NB4 (cell line): ENCODE results near the gene NOVA2.

ENCODE experiments used
- DNase-seq: peaks from one replicate; pipeline ENCODE4 v3.0.0; 2010; ENCODE audit warnings: low read depth
- H3K4me3 ChIP-seq: one replicate; pipeline ENCODE4 v1.5.1; 2011; ENCODE audit warnings: mild to moderate bottlenecking, low read depth, low read length, moderate library complexity
- MYC ChIP-seq: IDR thresholded peaks from 2 replicates; pipeline ENCODE4 v1.6.1; 2011; ENCODE audit warnings: low read depth, low read length
- POLR2A ChIP-seq: IDR thresholded peaks from 2 replicates; pipeline ENCODE4 v1.6.1; 2011; ENCODE audit warnings: mild to moderate bottlenecking; ENCODE audit not compliant: insufficient read length; ENCODE audit errors: extremely low read depth
- TF ChIP-seq, protein P1 (sequence below): IDR thresholded peaks from one replicate; pipeline ENCODE4 v1.5.1; 2012; ENCODE audit warnings: low read depth, low read length
- TF ChIP-seq, protein P2 (sequence below): IDR thresholded peaks from 2 replicates; pipeline ENCODE4 v1.6.1; 2011; ENCODE audit warnings: low read depth, low read length

The NOVA2 gene

DNA sequence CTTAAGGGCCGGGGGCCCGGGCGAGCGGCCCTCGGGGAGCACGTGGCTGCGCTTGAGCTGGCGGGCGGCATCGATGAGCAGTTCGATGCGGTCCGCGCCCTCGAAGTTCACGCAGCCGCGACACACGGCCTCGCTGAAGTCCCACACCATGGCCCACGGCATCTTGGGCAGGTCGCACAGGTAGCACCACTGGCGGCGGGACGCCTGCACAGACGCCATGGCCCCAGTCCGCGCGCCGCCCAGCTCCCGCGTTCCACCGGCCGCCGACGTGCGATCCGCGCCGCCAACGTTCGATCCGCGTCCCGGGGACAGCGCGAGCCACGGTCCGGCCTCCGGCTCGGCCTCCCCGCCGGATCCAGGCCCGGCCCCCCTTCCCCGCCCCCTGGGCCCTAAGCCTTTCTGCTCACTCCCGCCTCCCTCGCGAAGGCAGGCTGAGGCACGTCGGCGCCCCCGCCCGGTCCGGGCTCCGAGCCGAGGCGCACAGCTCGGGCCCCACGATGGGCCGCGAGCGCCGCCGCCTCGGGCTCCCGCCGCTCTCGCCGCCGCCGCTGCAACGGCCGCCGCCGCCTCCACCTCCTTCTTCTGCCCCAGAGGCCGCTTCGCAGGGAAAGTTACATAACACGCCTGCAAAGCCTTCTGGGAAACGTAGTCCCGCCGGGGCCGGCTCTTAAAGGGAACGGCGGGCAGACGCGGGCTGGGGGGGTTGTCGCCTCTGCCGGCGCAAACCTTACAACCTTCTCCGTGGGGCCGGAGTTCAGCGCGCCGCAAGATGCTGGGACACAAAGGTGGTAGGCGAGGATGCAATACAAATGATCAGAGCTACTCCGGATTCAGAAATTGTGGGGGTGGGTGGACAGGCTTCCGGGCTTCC lies 87.9 kb downstream of the NOVA2 start, which contains the start of gene IRF2BP1:
Gene IRF2BP1, minus strand, starts transcription at position 586 of the 871 bp plus-strand sequence. Its CDS starts 367 bp downstream, at position 219.
- peak within 1 kb of the TSS; percentile 76 for H3K4me3 ChIP-seq
- TF ChIP-seq, protein P1, sequence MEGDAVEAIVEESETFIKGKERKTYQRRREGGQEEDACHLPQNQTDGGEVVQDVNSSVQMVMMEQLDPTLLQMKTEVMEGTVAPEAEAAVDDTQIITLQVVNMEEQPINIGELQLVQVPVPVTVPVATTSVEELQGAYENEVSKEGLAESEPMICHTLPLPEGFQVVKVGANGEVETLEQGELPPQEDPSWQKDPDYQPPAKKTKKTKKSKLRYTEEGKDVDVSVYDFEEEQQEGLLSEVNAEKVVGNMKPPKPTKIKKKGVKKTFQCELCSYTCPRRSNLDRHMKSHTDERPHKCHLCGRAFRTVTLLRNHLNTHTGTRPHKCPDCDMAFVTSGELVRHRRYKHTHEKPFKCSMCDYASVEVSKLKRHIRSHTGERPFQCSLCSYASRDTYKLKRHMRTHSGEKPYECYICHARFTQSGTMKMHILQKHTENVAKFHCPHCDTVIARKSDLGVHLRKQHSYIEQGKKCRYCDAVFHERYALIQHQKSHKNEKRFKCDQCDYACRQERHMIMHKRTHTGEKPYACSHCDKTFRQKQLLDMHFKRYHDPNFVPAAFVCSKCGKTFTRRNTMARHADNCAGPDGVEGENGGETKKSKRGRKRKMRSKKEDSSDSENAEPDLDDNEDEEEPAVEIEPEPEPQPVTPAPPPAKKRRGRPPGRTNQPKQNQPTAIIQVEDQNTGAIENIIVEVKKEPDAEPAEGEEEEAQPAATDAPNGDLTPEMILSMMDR: no peak
- TF ChIP-seq POLR2A (peak; percentile 86), MYC (peak; percentile 73)
- TF ChIP-seq, protein P2, sequence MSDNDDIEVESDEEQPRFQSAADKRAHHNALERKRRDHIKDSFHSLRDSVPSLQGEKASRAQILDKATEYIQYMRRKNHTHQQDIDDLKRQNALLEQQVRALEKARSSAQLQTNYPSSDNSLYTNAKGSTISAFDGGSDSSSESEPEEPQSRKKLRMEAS: peak; percentile 85
- peak; percentile 99 for DNase-seq

DNA sequence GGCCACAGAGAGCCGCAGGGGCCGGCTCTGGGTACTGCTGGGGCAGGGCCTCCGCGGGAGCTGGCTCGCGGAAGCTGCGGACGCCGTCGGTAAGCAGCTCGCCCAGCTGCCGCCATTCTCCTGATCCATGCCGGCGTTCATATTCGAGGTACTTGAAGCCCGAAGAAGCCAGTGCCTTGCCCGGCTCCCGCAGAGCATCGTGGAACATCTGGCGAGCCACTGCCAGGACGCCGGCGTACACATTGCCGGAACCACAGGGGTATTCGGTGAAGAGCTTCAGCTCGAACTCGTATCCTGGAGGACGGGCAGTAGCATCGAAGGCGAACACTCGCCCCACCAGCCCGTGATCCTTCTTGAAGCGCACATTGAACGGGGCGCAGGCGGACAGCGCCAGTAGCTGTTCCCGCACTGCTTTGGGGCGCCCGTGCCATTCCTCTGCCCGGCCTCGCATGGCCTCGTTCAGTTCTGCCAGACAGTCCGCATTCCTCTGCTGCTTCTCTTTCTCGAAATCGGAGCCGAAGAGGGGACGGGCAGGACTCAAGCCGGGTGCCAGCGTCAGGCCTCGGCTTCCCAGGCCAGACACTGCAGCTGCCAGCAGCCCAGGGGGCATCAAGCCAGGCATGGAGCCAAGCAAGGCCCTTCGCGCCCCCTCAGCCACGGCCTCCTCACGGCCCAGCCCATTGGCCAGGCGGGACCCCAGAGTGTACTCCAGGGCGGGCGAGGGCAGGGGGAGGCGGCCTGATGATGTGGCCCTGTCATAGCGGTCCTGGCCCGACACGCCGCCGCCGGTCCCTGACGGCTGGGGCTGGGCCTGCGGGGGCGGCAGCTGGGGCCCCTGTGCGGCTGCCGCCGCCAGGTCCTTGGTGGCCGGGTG lies 88.7 kb downstream of the NOVA2 start:
- TF ChIP-seq, protein P2: no peak
- no peak for TF ChIP-seq POLR2A
- TF ChIP-seq, protein P1: no peak
- TF ChIP-seq MYC: no peak
- H3K4me3 ChIP-seq: peak overlapping the region; percentile 72
- DNase-seq: peak; percentile 75

DNA sequence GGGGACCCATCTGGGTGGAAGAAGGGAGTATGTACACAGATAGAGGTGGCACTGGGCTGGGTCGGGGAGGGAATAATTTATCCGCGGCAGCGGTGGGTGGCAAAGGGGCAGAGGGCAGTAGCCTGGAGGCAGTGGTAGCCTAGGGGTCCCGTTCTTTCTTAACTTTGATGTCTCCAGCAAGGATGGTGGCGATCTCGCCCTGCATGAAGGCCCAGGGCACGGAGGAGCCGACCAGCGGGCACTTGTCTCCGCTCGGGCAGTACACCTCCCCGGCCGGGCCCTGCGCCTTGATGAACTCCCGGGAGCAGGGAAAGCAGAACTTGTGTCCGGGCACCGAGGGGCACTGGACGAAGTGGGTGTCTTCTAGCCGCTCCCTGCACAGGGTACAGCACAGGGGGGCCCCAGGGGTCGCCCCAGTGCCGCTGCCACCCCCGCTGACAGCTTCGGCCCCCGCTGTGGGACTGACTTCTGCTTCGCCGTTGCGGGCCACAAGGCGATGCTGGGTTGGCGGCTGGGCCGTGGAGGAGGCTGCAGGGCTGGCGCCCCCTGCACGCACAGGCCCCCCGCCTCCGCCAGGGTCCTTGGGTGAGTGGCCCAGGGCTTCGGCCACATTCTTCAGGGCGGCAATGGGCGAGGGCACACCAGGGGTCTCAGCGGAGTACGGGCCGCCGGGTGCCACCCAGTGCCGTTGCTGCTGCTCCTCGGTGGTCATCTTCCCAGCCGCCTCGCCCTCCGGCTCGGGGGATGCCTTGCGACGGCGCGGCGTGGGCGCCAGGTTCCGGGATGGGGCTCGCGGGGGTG lies 89.6 kb downstream of the NOVA2 start:
- TF ChIP-seq, protein P1: no peak
- no peak for TF ChIP-seq POLR2A
- TF ChIP-seq, protein P2: no peak
- no peak for TF ChIP-seq MYC
- no peak for DNase-seq
- H3K4me3 ChIP-seq: peak overlapping the region; percentile 40
